ENCODE measurements around the gene PAM. TPM values are rescaled to one million over a fixed set of nuclear protein-coding genes. Genes with fewer than 3 reads are reported as not detected.

PAM gene
- total and polyA plus RNA-seq, 2 of the 13 experiments (the other 11 are each of a cell fraction or from before 2014, with no cell fraction given), result 20.2 to 79.1 TPM

DNA sequence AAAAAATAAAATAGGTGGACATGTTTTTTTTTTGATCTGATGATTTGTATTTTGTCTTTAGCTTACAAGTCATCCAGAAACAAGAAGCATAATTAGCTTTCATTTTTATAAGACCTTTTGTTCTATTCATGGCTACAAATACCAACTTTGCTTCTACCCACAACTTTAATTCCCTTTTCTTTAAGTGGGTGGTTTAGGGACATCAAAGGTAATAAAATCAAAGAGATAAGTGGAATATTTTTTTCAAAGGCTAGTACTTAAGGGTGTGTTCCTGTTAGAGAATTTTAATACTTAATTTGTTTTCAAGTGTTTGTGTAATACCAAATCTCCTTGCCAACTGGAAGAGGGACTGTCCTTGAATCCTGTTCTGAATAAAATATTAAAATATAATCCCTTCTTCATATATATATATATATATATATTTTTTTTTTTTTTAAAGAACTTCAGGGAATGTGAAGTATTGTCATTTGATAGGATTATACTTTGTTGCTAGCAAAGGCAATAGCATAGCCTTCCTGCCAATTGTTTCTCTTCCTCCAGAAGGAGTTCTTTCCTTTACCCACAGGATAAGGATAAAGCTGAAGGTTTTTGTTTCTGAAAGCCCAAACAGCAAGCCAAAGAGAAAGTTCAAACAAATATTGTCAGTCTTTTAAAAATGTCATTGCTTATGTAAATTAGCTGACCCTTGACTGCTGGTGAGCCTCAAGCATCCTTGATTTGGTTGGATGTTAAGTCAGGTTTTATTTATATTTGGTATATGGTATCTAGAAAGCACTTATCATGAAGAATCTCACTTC lies 108.9 kb downstream of the PAM start:
- Histone ChIP-seq H2AFZ (ENCODE audit: low read length) (no peak overlapping the region), H3K4me1 (ENCODE audit: insufficient read depth, low read length) (peaks cover 7% of the 10 kb centered on the region), H3K27ac (ENCODE audit: extremely low read length, insufficient read depth, low read length) (no peak overlapping the region), H4K20me1 (ENCODE audit: insufficient read depth, low read length) (no peaks in the 10 kb centered on the region), H3K9ac (ENCODE audit: insufficient read depth, low read depth, low read length) (no peak overlapping the region), H3K36me3 (replicated peaks in 1 of 2; ENCODE audit: control insufficient read depth in 1 of 2, insufficient read depth in 2 of 2, low read length in 2 of 2) (no peaks in the 10 kb centered on the region), H3K27me3 (ENCODE audit: control insufficient read depth in 1 of 2, insufficient read depth in 2 of 2, low read length in 2 of 2) (no peaks in the 10 kb centered on the region), H3K9me3 (ENCODE audit: low read length) (no peaks in the 10 kb centered on the region), H3K4me2 (ENCODE audit: low read depth, low read length) (no peak overlapping the region), H3K79me2 (ENCODE audit: insufficient read depth, low read length) (no peaks in the 10 kb centered on the region), H3K4me3 (replicated peaks in 1 of 3; ENCODE audit: insufficient read depth in 1 of 3, low read depth in 2 of 3, low read length in 3 of 3) (no peak overlapping the region)
- POLR2A ChIA-PET, result no interaction called here
- CTCF ChIA-PET (ENCODE audit: low intra/inter-chr PET ratio, low total read pairs), result no interaction called here
- FAIRE-seq (no peak), ATAC-seq (no peak), DNase-seq (ENCODE audit: low spot score) (no peak)
- intact Hi-C loops (cut with micrococcal nuclease; ENCODE audit: unreplicated experiment) (no loop called here), in situ Hi-C loops (cut with HindIII; ENCODE audit: extremely low pct_ligation_motif_present, low pct_unique_long_range_greater_than_20kb) (no loop called here)
- TF ChIP-seq ZNF260 (CRISPR knock-in tag; IDR thresholded peaks at IDR 0.05; ENCODE audit: borderline replicate concordance, low read depth) (no peak), NONO (IDR thresholded peaks at IDR 0.05) (no peak), NONO (CRISPR knock-in tag; conservative IDR thresholded peaks at IDR 0.05) (no peak), GLI4 (CRISPR knock-in tag; IDR thresholded peaks at IDR 0.05; ENCODE audit: borderline replicate concordance) (no peak)
- BruUV-seq (replicated peaks), result no TSS peak

DNA sequence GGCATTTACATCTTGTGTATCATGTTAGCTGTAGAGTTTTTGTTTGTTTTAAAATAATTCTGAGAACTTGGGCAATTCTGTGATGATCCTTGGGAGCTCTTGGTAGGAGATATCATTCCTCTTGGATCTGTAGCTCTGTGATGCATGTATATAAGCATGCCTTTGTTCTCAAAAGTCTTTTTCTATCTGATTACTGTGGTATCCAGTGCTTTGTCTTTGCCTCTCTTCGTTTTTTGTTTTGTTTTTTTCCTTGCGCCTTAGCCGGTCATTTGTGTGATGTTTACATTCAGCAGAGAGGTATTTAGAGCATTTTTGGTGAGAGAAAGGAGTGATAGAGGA lies 110.0 kb downstream of the PAM start:
- in situ Hi-C loops (cut with HindIII; ENCODE audit: extremely low pct_ligation_motif_present, low pct_unique_long_range_greater_than_20kb), result no loop called here
- Histone ChIP-seq H3K4me3 (replicated peaks in 1 of 3; ENCODE audit: insufficient read depth in 1 of 3, low read depth in 2 of 3, low read length in 3 of 3) (peak overlapping the region in 1 of 3 experiments; percentile 55; a peak in 2 of 6 replicates), H3K9me3 (ENCODE audit: low read length) (no peaks in the 10 kb centered on the region), H3K9ac (ENCODE audit: insufficient read depth, low read depth, low read length) (no peak overlapping the region), H3K27me3 (ENCODE audit: control insufficient read depth in 1 of 2, insufficient read depth in 2 of 2, low read length in 2 of 2) (no peaks in the 10 kb centered on the region), H3K4me2 (ENCODE audit: low read depth, low read length) (peak overlapping the region; percentile 79), H3K27ac (ENCODE audit: extremely low read length, insufficient read depth, low read length) (no peak overlapping the region), H4K20me1 (ENCODE audit: insufficient read depth, low read length) (no peaks in the 10 kb centered on the region), H3K79me2 (ENCODE audit: insufficient read depth, low read length) (no peaks in the 10 kb centered on the region), H2AFZ (ENCODE audit: low read length) (no peak overlapping the region), H3K4me1 (ENCODE audit: insufficient read depth, low read length) (peaks cover 7% of the 10 kb centered on the region), H3K36me3 (replicated peaks in 1 of 2; ENCODE audit: control insufficient read depth in 1 of 2, insufficient read depth in 2 of 2, low read length in 2 of 2) (no peaks in the 10 kb centered on the region)
- ChIA-PET POLR2A (no interaction called here), CTCF (ENCODE audit: low intra/inter-chr PET ratio, low total read pairs) (no interaction called here)
- ATAC-seq, result peak; percentile 28
- intact Hi-C loops (cut with micrococcal nuclease; ENCODE audit: unreplicated experiment), result no loop called here
- WGBS (ENCODE audit: low lambda C conversion rate), result 45% methylated on average over 3 of the region's 3 CpGs
- no peak for TF ChIP-seq ZNF121 (CRISPR knock-in tag; IDR thresholded peaks at IDR 0.05)
- DNase-seq (ENCODE audit: low spot score), result no peak
- no TSS peak for BruUV-seq (replicated peaks)
- no peak for FAIRE-seq
